Measurements from ENCODE around the gene CPZ. TPM values are rescaled to one million over a fixed set of nuclear protein-coding genes. Genes with fewer than 3 reads are reported as not detected.

Gene CPZ
- total RNA-seq, 4 donors from 2014 or later: 0.42 to 2.7 (median 2.2) TPM

GRCh38 chr4:8544741-8545438 is 47.7 kb upstream of the CPZ start:
- Histone ChIP-seq H3K27me3 (peaks cover 0 to 23% (median 0%) of the 10 kb centered on the region in 4 donors), H3K4me3 (no peak overlapping the region), H3K9me3 (no peaks in the 10 kb centered on the region), H3K27ac (replicated peaks in 1 of 4) (no peak overlapping the region), H3K4me1 (no peaks in the 10 kb centered on the region), H3K36me3 (no peaks in the 10 kb centered on the region)
- DNase-seq (ENCODE audit: extremely low spot score): no peak
- intact Hi-C loops (cut with DNase I): no loop called here
- WGBS: 80% methylated on average over 27 of the region's 32 CpGs
- no peak for TF ChIP-seq EP300 (IDR thresholded peaks at IDR 0.05)
- TF ChIP-seq POLR2A (IDR thresholded peaks at IDR 0.05; ENCODE audit: low read depth): no peak
- no peak for TF ChIP-seq CTCF (IDR thresholded peaks at IDR 0.05)
- TF ChIP-seq POLR2AphosphoS5 (IDR thresholded peaks at IDR 0.05): no peak

GRCh38 chr4:8545439-8545765 is 47.2 kb upstream of the CPZ start:
- no peak overlapping the region for H3K27ac ChIP-seq (replicated peaks in 1 of 4)
- no peak for TF ChIP-seq CTCF (IDR thresholded peaks at IDR 0.05)
- TF ChIP-seq EP300 (IDR thresholded peaks at IDR 0.05): no peak
- TF ChIP-seq POLR2A (IDR thresholded peaks at IDR 0.05; ENCODE audit: low read depth): no peak
- TF ChIP-seq POLR2AphosphoS5 (IDR thresholded peaks at IDR 0.05): no peak
- WGBS: 56% methylated on average over 8 of the region's 9 CpGs
- no peaks in the 10 kb centered on the region for H3K36me3 ChIP-seq
- H3K27me3 ChIP-seq: peaks cover 0 to 23% (median 0%) of the 10 kb centered on the region in 4 donors
- H3K9me3 ChIP-seq: no peaks in the 10 kb centered on the region
- intact Hi-C loops (cut with DNase I): no loop called here
- H3K4me1 ChIP-seq: no peaks in the 10 kb centered on the region
- no peak overlapping the region for H3K4me3 ChIP-seq
- DNase-seq (ENCODE audit: extremely low spot score): no peak

GRCh38 chr4:8546766-8547107 is 45.8 kb upstream of the CPZ start:
- no peak overlapping the region for H3K4me3 ChIP-seq
- no peak for TF ChIP-seq POLR2A (IDR thresholded peaks at IDR 0.05; ENCODE audit: low read depth)
- no peak for TF ChIP-seq CTCF (IDR thresholded peaks at IDR 0.05)
- no peak for TF ChIP-seq POLR2AphosphoS5 (IDR thresholded peaks at IDR 0.05)
- TF ChIP-seq EP300 (IDR thresholded peaks at IDR 0.05): no peak
- H3K27me3 ChIP-seq: peaks cover 0 to 23% (median 0%) of the 10 kb centered on the region in 4 donors
- no peak for DNase-seq (ENCODE audit: extremely low spot score)
- H3K9me3 ChIP-seq: peaks cover 0 to 4% (median 0%) of the 10 kb centered on the region in 4 donors
- intact Hi-C loops (cut with DNase I): no loop called here
- H3K4me1 ChIP-seq: no peaks in the 10 kb centered on the region
- 55% methylated on average over 8 of the region's 8 CpGs for WGBS
- no peak overlapping the region for H3K27ac ChIP-seq (replicated peaks in 1 of 4)
- no peaks in the 10 kb centered on the region for H3K36me3 ChIP-seq

- H3K36me3 ChIP-seq: no peaks in the 10 kb centered on the region
- H3K27me3 ChIP-seq: peaks cover 0 to 23% (median 0%) of the 10 kb centered on the region in 4 donors
- intact Hi-C loops (cut with DNase I): no loop called here
- DNase-seq (ENCODE audit: extremely low spot score): no peak
- no peak overlapping the region for H3K27ac ChIP-seq (replicated peaks in 1 of 4)
- TF ChIP-seq CTCF (IDR thresholded peaks at IDR 0.05): peak in 2 of 3 experiments; percentile 13 to 36
- no peak for TF ChIP-seq EP300 (IDR thresholded peaks at IDR 0.05)
- no peak for TF ChIP-seq POLR2A (IDR thresholded peaks at IDR 0.05; ENCODE audit: low read depth)
- TF ChIP-seq POLR2AphosphoS5 (IDR thresholded peaks at IDR 0.05): no peak
- peaks cover 0 to 5% (median 0%) of the 10 kb centered on the region in 4 donors for H3K9me3 ChIP-seq
- H3K4me1 ChIP-seq: no peaks in the 10 kb centered on the region
- WGBS: 58% methylated on average over 14 of the region's 16 CpGs
- H3K4me3 ChIP-seq: no peak overlapping the region
Observed at GRCh38 chr4:8547108-8547911, 45.3 kb upstream of the CPZ start.
